HepG2 (cell line): Measurements from ENCODE around the gene DTNB. TPM values are rescaled to one million over a fixed set of nuclear protein-coding genes. Genes with fewer than 3 reads are reported as not detected.

Source experiments
- AHR ChIP-seq: IDR thresholded peaks from 2 replicates; pipeline ENCODE4 v1.6.1; 2018; ENCODE audit warnings: missing genetic modification reagents, missing compliant biosample characterization
- CBFB ChIP-seq: sonication (generic); formaldehyde crosslinking; IDR thresholded peaks from 2 replicates; pipeline ENCODE4 v1.4.0; 2020; ENCODE audit warnings: missing genetic modification reagents
- ERF ChIP-seq: IDR thresholded peaks from 2 replicates; pipeline ENCODE4 v1.6.1; 2018; ENCODE audit warnings: missing biosample characterization, missing genetic modification reagents
- HOXA3 ChIP-seq: sonication (generic); formaldehyde crosslinking; IDR thresholded peaks from 2 replicates; pipeline ENCODE4 v1.5.0; 2020; ENCODE audit warnings: missing genetic modification reagents
- JUNB ChIP-seq: sonication (generic); formaldehyde crosslinking; IDR thresholded peaks from 2 replicates; pipeline ENCODE4 v1.8.0; 2022; ENCODE audit warnings: missing genetic modification reagents, mild to moderate bottlenecking, borderline replicate concordance
- KDM2A ChIP-seq: sonication (generic); formaldehyde crosslinking; IDR thresholded peaks from 2 replicates; pipeline ENCODE4 v1.4.0; 2020; ENCODE audit warnings: low read depth, missing genetic modification reagents, borderline replicate concordance
- MED13 ChIP-seq: sonication (generic); formaldehyde crosslinking; IDR thresholded peaks from 2 replicates; pipeline ENCODE4 v1.5.0; 2020; ENCODE audit warnings: missing genetic modification reagents
- MIER2 ChIP-seq: IDR thresholded peaks from 2 replicates; pipeline ENCODE4 v1.6.1; 2016; ENCODE audit warnings: missing biosample characterization, missing genetic modification reagents
- MTF2 ChIP-seq: sonication (generic); formaldehyde crosslinking; IDR thresholded peaks from 2 replicates; pipeline ENCODE4 v1.5.0; 2020; ENCODE audit warnings: missing genetic modification reagents, borderline replicate concordance
- NCOA2 ChIP-seq: sonication (generic); formaldehyde crosslinking; IDR thresholded peaks from 2 replicates; pipeline ENCODE4 v1.8.0; 2022; ENCODE audit warnings: inconsistent platforms
- NFIB ChIP-seq: sonication (generic); formaldehyde crosslinking; IDR thresholded peaks from 2 replicates; pipeline ENCODE4 v1.9.0; 2021; ENCODE audit warnings: missing genetic modification reagents, mild to moderate bottlenecking, borderline replicate concordance
- PAX8 ChIP-seq: sonication (generic); formaldehyde crosslinking; IDR thresholded peaks from 2 replicates; pipeline ENCODE4 v1.8.0; 2022; ENCODE audit warnings: mild to moderate bottlenecking, missing genetic modification reagents, borderline replicate concordance
- PRMT3 ChIP-seq: sonication (generic); formaldehyde crosslinking; IDR thresholded peaks from 2 replicates; pipeline ENCODE4 v1.8.1; 2022; ENCODE audit warnings: low read depth, mild to moderate bottlenecking, moderate library complexity, missing genetic modification reagents, borderline replicate concordance
- TARDBP ChIP-seq: sonication (generic); formaldehyde crosslinking; IDR thresholded peaks from 2 replicates; pipeline ENCODE4 v1.8.0; 2022; ENCODE audit warnings: mild to moderate bottlenecking, missing genetic modification reagents
- TEAD3 ChIP-seq: optimal IDR thresholded peaks from 2 replicates; pipeline ENCODE3; 2016; ENCODE audit warnings: borderline replicate concordance
- ZNF451 ChIP-seq: sonication (generic); formaldehyde crosslinking; IDR thresholded peaks from 2 replicates; pipeline ENCODE4 v1.5.0; 2020; ENCODE audit warnings: mild to moderate bottlenecking, missing genetic modification reagents
- ZNF484 ChIP-seq: sonication (generic); formaldehyde crosslinking; IDR thresholded peaks from 2 replicates; pipeline ENCODE4 v1.5.1; 2020; ENCODE audit warnings: mild to moderate bottlenecking, low read depth, missing genetic modification reagents, borderline replicate concordance
- ZNF644 ChIP-seq: IDR thresholded peaks from 2 replicates; pipeline ENCODE4 v1.6.1; 2016; ENCODE audit warnings: low read depth
- ZNF766 ChIP-seq: sonication (generic); formaldehyde crosslinking; IDR thresholded peaks from 2 replicates; pipeline ENCODE4 v1.5.0; 2020; ENCODE audit warnings: missing genetic modification reagents, borderline replicate concordance
- ZNF790 ChIP-seq: sonication (generic); formaldehyde crosslinking; IDR thresholded peaks from 2 replicates; pipeline ENCODE4 v1.8.0; 2022; ENCODE audit warnings: missing genetic modification reagents, mild to moderate bottlenecking, borderline replicate concordance
- ZSCAN12 ChIP-seq: sonication (generic); formaldehyde crosslinking; IDR thresholded peaks from 2 replicates; pipeline ENCODE4 v1.9.0; 2021; ENCODE audit warnings: mild to moderate bottlenecking, missing genetic modification reagents
- ZZZ3 ChIP-seq: sonication (generic); formaldehyde crosslinking; IDR thresholded peaks from 2 replicates; pipeline ENCODE4 v1.4.0; 2020; ENCODE audit warnings: missing genetic modification reagents, mild to moderate bottlenecking, borderline replicate concordance
- polyA plus RNA-seq, 8 experiments: library from polyadenylated mRNA; depleted of rRNA in 3 of 8; stranded (reverse) in 7 of 8; unstranded in 1 of 8; fragments of >200 nt; fragmentation: Illumina TruSeq in 4 of 8; extraction: Trizol in 4 of 8; gene quantifications; 2 replicates each; pipeline versions ENCODE4 v1.2.1 to v1.2.3, GENCODE V29; 2011 to 2016; ENCODE audit warnings: low read depth in 4 of 8, missing spikeins in 1 of 8, mixed read lengths in 1 of 8; ENCODE audit not compliant: insufficient read depth in 1 of 8
- total RNA-seq, 5 experiments: library from RNA; depleted of rRNA; stranded (reverse); fragments of >200 nt; fragmentation: Illumina TruSeq; extraction: Trizol; gene quantifications; 2 replicates each; pipeline ENCODE4 v1.2.3, GENCODE V29; 2016; ENCODE audit warnings: low read depth in 1 of 5
- TF ChIP-seq, protein P1 (sequence below): IDR thresholded peaks from 2 replicates; pipeline ENCODE4 v1.6.1; 2016; ENCODE audit warnings: low read depth
- TF ChIP-seq, protein P2 (sequence below): sonication (generic); formaldehyde crosslinking; conservative IDR thresholded peaks from 2 replicates; pipeline ENCODE4 v1.4.0; 2020; ENCODE audit warnings: missing genetic modification reagents
- TF ChIP-seq, protein P3 (sequence below): IDR thresholded peaks from 2 replicates; pipeline ENCODE4 v1.6.1; 2016

DTNB gene
- total and polyA plus RNA-seq, 2 of the 13 experiments (the other 11 are each of a cell fraction or from before 2014, with no cell fraction given): 14.4 to 23.9 TPM

DNA sequence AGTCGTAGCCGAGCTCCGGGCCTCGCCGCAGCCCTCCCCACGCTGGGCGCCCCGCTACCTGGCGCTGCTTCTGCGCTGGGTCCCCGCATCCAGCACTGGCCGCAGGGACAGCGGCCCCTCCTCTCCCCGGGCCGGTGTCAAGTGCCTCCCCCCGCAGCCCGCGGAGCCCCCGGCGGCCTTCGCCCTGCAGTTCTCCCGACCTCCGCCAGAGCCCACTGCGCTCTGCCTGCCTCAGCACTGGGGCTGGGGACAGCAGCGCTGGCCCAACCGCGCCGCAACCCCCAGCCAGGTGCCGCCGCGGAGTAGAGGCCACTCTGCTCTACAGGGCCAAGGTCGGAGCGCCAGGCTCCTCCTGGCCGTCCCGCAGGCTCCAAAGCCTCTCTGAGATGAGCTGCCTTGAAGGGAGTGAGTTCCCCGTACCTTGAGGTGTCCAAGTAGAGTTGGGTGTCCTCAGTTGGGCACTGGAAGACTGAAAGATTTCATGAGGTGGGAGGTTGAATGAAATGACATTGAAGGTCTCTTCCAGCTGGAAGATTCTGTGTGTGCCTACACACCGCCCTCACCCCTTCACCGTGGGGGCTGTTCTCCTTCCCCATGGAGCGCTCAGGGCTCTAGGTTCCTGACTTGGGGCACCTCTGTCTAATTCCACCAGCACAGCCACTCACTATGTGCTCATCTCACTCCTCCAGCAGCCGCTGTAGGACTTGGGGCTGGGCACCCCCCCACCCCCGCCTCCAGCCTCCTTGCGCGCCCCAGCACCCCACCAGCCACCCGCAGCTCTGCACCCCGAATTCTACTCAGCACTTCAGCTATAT is 330.8 kb downstream of the DTNB start (continued):
- TF ChIP-seq ZNF484 (CRISPR knock-in tag) (0 out of 2 replicates have a peak, but pooled peaks have one; percentile 52), NCOA2 (peak; percentile 41; the same call in 1 of the 2 replicates), AHR (CRISPR knock-in tag) (peak; percentile 98; the same call in 1 of the 2 replicates), MIER2 (CRISPR knock-in tag) (peak; percentile 99), PAX8 (CRISPR knock-in tag) (peak; percentile 81; the same call in 1 of the 2 replicates), ZSCAN12 (no peak), TARDBP (CRISPR knock-in tag) (peak; percentile 86), MED13 (CRISPR knock-in tag) (no peak), ZNF451 (CRISPR knock-in tag) (peak; percentile 82), ERF (CRISPR knock-in tag) (peak; percentile 76; the same call in 1 of the 2 replicates), ZNF766 (CRISPR knock-in tag) (no peak; the same call in 1 of the 2 replicates), ZZZ3 (CRISPR knock-in tag) (peak; percentile 42; the same call in 1 of the 2 replicates), TEAD3 (peak; percentile 75), KDM2A (peak; percentile 98), CBFB (peak; percentile 89), JUNB (CRISPR knock-in tag) (no peak), PRMT3 (CRISPR knock-in tag) (peak; percentile 28; the same call in 1 of the 2 replicates), HOXA3 (CRISPR knock-in tag) (peak; percentile 85; the same call in 1 of the 2 replicates), MTF2 (CRISPR knock-in tag) (0 out of 2 replicates have a peak, but pooled peaks have one; percentile 94), ZNF790 (CRISPR knock-in tag) (0 out of 2 replicates have a peak, but pooled peaks have one; percentile 70), ZNF644 (CRISPR knock-in tag) (0 out of 2 replicates have a peak, but pooled peaks have one; percentile 62), NFIB (CRISPR knock-in tag) (no peak)
- TF ChIP-seq, protein P1, sequence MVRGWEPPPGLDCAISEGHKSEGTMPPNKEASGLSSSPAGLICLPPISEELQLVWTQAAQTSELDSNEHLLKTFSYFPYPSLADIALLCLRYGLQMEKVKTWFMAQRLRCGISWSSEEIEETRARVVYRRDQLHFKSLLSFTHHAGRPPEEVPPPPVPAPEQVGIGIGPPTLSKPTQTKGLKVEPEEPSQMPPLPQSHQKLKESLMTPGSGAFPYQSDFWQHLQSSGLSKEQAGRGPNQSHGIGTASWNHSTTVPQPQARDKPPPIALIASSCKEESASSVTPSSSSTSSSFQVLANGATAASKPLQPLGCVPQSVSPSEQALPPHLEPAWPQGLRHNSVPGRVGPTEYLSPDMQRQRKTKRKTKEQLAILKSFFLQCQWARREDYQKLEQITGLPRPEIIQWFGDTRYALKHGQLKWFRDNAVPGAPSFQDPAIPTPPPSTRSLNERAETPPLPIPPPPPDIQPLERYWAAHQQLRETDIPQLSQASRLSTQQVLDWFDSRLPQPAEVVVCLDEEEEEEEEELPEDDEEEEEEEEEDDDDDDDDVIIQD (CRISPR knock-in tag): peak; percentile 87
- TF ChIP-seq, protein P2, sequence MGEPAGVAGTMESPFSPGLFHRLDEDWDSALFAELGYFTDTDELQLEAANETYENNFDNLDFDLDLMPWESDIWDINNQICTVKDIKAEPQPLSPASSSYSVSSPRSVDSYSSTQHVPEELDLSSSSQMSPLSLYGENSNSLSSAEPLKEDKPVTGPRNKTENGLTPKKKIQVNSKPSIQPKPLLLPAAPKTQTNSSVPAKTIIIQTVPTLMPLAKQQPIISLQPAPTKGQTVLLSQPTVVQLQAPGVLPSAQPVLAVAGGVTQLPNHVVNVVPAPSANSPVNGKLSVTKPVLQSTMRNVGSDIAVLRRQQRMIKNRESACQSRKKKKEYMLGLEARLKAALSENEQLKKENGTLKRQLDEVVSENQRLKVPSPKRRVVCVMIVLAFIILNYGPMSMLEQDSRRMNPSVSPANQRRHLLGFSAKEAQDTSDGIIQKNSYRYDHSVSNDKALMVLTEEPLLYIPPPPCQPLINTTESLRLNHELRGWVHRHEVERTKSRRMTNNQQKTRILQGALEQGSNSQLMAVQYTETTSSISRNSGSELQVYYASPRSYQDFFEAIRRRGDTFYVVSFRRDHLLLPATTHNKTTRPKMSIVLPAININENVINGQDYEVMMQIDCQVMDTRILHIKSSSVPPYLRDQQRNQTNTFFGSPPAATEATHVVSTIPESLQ (CRISPR knock-in tag): 0 out of 2 replicates have a peak, but pooled peaks have one; percentile 68
- TF ChIP-seq, protein P3, sequence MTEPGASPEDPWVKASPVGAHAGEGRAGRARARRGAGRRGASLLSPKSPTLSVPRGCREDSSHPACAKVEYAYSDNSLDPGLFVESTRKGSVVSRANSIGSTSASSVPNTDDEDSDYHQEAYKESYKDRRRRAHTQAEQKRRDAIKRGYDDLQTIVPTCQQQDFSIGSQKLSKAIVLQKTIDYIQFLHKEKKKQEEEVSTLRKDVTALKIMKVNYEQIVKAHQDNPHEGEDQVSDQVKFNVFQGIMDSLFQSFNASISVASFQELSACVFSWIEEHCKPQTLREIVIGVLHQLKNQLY: peak; percentile 62; the same call in 1 of the 2 replicates
